HepG2 (cell line): ENCODE measurements around the gene PIP5K1A. TPM values are rescaled to one million over a fixed set of nuclear protein-coding genes. Genes with fewer than 3 reads are reported as not detected.

Experiments used
- ATF3 ChIP-seq: sonication (generic); formaldehyde crosslinking; IDR thresholded peaks from 2 replicates; pipeline ENCODE4 v1.4.0; 2020; ENCODE audit warnings: missing genetic modification reagents
- ATF4 ChIP-seq, 2 experiments: fragments of 450-650 bp in 1 of 2; sonication (generic) in 1 of 2; formaldehyde crosslinking; IDR thresholded peaks; 2 replicates each; pipeline versions ENCODE4 v1.5.0 to v1.8.0; 2020 to 2022; ENCODE audit warnings: mild to moderate bottlenecking in 1 of 2, missing genetic modification reagents in 1 of 2
- BRCA1 ChIP-seq: sonication (generic); formaldehyde crosslinking; IDR thresholded peaks from 2 replicates; pipeline ENCODE4 v1.4.0; 2020; ENCODE audit warnings: missing genetic modification reagents
- GATA4 ChIP-seq: sonication (generic); IDR thresholded peaks from 2 replicates; pipeline ENCODE4 v1.6.1; 2016; ENCODE audit warnings: antibody characterized with exemption, low read depth, borderline replicate concordance
- PATZ1 ChIP-seq: sonication (generic); formaldehyde crosslinking; IDR thresholded peaks from 2 replicates; pipeline ENCODE4 v1.4.0; 2020; ENCODE audit warnings: missing genetic modification reagents
- STAT5B ChIP-seq: sonication (generic); formaldehyde crosslinking; IDR thresholded peaks from 2 replicates; pipeline ENCODE4 v1.4.0; 2020; ENCODE audit warnings: missing genetic modification reagents
- SYNCRIP ChIP-seq: fragments of 200-400 bp; formaldehyde crosslinking; IDR thresholded peaks from 2 replicates; pipeline ENCODE4 v1.6.1; 2018; ENCODE audit warnings: mild to moderate bottlenecking, low read depth, low read length; ENCODE audit not compliant: insufficient read depth
- TAF1 ChIP-seq: sonication (generic); formaldehyde crosslinking; IDR thresholded peaks from 2 replicates; pipeline ENCODE4 v1.4.0; 2020; ENCODE audit warnings: missing genetic modification reagents
- ZBTB25 ChIP-seq: IDR thresholded peaks from 2 replicates; pipeline ENCODE4 v1.6.1; 2018; ENCODE audit warnings: missing genetic modification reagents
- ZFP82 ChIP-seq: sonication (generic); formaldehyde crosslinking; IDR thresholded peaks from 2 replicates; pipeline ENCODE4 v1.5.1; 2020; ENCODE audit warnings: mild to moderate bottlenecking, missing genetic modification reagents, borderline replicate concordance
- ZNF225 ChIP-seq: sonication (generic); formaldehyde crosslinking; IDR thresholded peaks from 2 replicates; pipeline ENCODE4 v1.4.0; 2020; ENCODE audit warnings: mild to moderate bottlenecking, missing genetic modification reagents
- ZNF512B ChIP-seq: sonication (generic); formaldehyde crosslinking; IDR thresholded peaks from 2 replicates; pipeline ENCODE4 v1.5.1; 2020; ENCODE audit warnings: missing genetic modification reagents, mild to moderate bottlenecking, borderline replicate concordance
- ZNF704 ChIP-seq: sonication (generic); formaldehyde crosslinking; IDR thresholded peaks from 2 replicates; pipeline ENCODE4 v1.8.1; 2023; ENCODE audit warnings: mild to moderate bottlenecking, inconsistent platforms, moderate library complexity, missing genetic modification reagents, borderline replicate concordance
- ZXDC ChIP-seq: sonication (generic); formaldehyde crosslinking; IDR thresholded peaks from 2 replicates; pipeline ENCODE4 v1.5.0; 2020; ENCODE audit warnings: mild to moderate bottlenecking, missing genetic modification reagents
- polyA plus RNA-seq, 8 experiments: library from polyadenylated mRNA; depleted of rRNA in 3 of 8; stranded (reverse) in 7 of 8; unstranded in 1 of 8; fragments of >200 nt; fragmentation: Illumina TruSeq in 4 of 8; extraction: Trizol in 4 of 8; gene quantifications; 2 replicates each; pipeline versions ENCODE4 v1.2.1 to v1.2.3, GENCODE V29; 2011 to 2016; ENCODE audit warnings: low read depth in 4 of 8, missing spikeins in 1 of 8, mixed read lengths in 1 of 8; ENCODE audit not compliant: insufficient read depth in 1 of 8
- total RNA-seq, 5 experiments: library from RNA; depleted of rRNA; stranded (reverse); fragments of >200 nt; fragmentation: Illumina TruSeq; extraction: Trizol; gene quantifications; 2 replicates each; pipeline ENCODE4 v1.2.3, GENCODE V29; 2016; ENCODE audit warnings: low read depth in 1 of 5

PIP5K1A gene
- total and polyA plus RNA-seq, 2 of the 13 experiments (the other 11 are each of a cell fraction or from before 2014, with no cell fraction given): 45.3 to 65.1 TPM

GRCh38 chr1:151189637-151190445, 8.5 kb upstream of the PIP5K1A start, which contains the start of gene VPS72 (continued):
- TF ChIP-seq ZNF704 (CRISPR knock-in tag) (peak; percentile 74; the same call in 1 of the 2 replicates), ZBTB25 (peak; percentile 74), ATF4 (CRISPR knock-in tag; IDR thresholded peaks at IDR 0.05) (peak in 1 of 2 experiments; percentile 40; a peak in 1 of 4 replicates), PATZ1 (CRISPR knock-in tag) (peak; percentile 82), BRCA1 (CRISPR knock-in tag) (peak; percentile 67; the same call in 1 of the 2 replicates), ZNF225 (CRISPR knock-in tag) (no peak), GATA4 (0 out of 2 replicates have a peak, but pooled peaks have one; percentile 35), SYNCRIP (no peak), STAT5B (CRISPR knock-in tag) (peak; percentile 90; the same call in 1 of the 2 replicates), TAF1 (CRISPR knock-in tag) (peak; percentile 84), ZNF512B (no peak), ZXDC (CRISPR knock-in tag) (0 out of 2 replicates have a peak, but pooled peaks have one; percentile 62), ATF3 (0 out of 2 replicates have a peak, but pooled peaks have one; percentile 33), ZFP82 (no peak; the same call in 1 of the 2 replicates)
